Activated gamma-delta T cell treated with anti-CD3 and anti-CD28 coated beads, Interleukin-2, amount 50 U/mL, for 16 hours (primary cell): ENCODE data around the gene SLC22A8.
A peak's percentile ranks its signal among the peaks of the same experiment; 100 is the strongest.
"Not testable (repeated sequence)": the region's sequence is repeated elsewhere in the genome, so short reads cannot be mapped to it uniquely, and the experiment has no call there.

Experiments used
- DNase-seq: peaks from one replicate; pipeline ENCODE4 v3.0.0-alpha.2; 2020; ENCODE audit warnings: low read depth

The SLC22A8 gene, protein sequence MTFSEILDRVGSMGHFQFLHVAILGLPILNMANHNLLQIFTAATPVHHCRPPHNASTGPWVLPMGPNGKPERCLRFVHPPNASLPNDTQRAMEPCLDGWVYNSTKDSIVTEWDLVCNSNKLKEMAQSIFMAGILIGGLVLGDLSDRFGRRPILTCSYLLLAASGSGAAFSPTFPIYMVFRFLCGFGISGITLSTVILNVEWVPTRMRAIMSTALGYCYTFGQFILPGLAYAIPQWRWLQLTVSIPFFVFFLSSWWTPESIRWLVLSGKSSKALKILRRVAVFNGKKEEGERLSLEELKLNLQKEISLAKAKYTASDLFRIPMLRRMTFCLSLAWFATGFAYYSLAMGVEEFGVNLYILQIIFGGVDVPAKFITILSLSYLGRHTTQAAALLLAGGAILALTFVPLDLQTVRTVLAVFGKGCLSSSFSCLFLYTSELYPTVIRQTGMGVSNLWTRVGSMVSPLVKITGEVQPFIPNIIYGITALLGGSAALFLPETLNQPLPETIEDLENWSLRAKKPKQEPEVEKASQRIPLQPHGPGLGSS

DNA sequence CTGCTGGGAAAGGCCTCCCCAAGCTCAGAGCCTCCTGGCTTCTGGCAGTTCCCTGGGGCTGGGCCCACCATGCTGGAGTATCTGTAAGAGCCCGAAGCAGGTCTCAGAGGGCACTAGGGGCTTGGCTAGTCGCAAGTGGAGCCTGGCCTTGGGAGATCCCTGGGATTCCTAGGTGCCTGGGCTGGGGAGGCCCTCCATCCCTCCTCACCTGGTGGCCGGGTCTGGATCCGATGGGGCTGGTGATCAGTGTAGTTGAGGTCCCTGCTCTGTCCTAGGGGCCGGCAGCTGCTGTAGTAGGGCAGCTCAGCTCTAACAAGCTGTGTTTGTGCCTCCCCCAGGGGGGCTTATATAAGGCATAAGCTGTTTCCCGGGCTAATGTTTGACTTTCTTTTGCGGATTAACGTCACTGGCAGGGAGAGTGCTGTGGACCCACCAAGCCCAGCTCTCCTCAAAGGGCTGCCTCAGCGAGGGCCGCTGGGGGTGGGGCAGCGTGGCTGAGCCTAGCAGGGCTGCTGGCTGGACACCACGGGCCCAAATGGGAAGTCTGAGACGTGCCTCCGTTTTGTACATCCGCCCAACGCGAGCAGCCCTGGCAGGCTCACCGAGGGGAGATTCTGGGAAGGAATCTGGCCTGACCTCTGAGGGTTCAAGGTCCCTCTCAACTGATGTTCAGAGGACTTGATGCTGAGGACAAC lies at the start of gene SLC22A8:
Gene SLC22A8, minus strand, starts transcription at position 321 of the 695 bp plus-strand sequence. CDS start 883 bp downstream, outside the sequence.
- no peak for DNase-seq

DNA sequence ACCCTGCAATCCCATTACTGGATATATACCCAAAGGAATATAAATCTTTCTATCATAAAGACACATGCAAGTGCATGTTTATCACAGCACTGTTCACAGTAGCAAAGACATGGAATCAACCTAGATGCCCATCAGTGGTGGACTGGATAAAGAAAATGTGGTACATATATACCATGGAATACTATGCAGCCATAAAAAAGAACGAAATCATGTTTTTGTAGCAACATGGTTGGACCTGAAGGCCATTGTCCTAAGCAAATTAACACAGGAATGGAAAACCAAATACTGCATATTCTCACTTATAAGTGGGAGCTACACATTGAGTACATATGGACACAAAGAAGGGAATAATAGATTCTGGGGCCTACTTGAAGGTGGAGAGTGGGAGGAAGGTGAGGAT lies 30.6 kb upstream of the SLC22A8 start:
- DNase-seq = not testable (repeated sequence)

DNA sequence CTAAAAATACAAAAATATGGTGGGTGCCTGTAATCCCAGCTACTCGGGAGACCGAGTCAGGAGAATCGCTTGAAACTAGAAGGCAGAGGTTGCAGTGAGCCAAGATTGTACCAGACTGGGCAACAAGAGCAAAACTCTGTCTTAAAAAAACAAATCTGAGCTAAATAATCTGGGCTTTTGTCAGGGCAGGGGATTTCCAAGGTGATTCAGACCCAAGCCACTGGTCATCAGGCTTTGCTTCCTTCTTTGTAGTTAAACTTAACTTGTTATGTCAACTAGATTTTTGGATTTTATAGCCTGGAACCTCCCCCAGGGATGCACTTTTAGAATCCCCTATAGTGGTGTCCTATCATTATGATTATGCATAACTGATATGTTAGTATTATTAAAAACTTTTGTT lies 27.0 kb upstream of the SLC22A8 start:
- no peak for DNase-seq

DNA sequence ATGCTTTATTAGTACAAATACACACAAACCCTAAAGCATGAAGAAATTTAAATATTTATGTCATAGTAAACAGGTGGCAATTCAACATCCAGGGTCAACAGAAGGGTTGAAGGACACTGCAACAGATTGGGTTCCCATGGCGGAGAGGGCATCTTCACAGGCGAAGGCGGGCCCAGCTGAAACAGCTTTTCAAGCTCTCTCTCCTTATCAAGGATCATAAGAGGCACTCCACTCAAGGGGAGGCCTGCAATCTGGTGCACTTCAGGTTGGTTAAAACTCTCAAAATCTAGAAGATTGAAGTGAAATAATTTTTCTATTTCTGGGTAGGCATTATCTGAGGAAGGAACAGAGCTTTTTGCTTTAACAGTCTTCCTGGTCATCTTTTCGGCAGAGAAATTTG lies 16.8 kb upstream of the SLC22A8 start:
- no peak for DNase-seq

DNA sequence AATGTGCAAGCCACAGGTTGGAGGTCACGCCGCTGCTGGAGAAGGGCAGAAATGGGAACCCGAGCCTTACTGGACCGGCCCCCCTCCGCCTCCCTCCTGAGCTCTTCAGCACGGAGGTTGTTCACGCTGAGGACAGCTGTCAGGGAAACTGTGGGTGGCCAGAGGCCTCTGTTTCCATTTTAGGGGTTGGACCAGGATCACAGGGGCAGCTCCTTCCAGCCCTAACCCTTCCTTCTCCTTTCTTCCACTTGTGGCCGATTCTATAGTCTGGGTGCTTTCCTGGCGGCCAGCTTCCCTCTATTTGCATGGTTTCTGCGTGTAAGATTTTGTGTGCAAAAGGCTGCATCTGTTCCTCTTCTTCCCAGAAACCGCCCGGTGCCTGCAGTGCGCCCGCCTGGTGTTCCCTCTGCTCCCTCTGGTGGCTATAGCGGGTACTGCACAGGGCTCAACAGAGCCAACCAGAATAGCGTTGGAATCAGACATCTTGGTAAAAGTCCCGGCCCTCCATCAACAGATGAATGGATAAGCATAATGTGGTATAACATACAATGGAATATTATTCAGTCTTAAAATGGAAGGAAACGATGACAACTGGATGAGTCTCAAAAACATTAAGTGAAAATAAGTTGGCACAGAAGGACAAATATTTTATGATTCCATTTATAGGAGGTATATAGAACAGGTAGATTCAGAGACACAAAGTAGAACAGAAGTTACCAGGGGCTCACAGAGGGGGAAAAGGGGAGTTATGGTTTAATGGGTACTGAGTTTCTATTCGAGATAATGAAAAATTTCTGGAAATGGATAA lies 8.4 kb upstream of the SLC22A8 start:
- DNase-seq = peak; percentile 80

DNA sequence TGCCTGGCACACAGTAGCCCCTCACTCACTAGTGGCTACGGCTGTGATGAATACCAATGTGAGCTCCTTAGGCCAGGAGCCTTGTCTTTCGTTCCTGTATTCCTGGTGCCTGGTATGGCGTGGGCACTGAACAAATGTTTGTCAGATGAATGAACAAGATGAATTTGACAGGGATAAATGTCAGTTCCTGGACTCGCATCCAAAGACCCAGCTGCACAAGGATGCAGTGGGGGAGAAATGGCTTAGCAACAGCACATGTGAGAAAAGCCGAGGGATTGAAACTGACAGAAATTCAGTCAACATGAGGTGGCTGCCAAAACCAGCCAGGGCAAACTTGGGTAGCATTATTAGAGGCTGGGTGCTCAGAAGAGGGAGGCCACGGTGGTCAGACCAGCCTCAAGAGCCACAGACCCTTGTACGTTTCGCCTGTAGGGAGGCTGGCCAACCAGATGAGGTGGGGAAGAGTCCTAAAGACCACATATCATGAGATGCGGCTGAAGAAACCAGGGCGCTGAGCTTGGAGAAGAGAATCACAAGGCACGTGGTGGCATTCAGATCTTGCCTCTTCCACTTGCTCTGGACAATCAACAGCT lies 7.7 kb upstream of the SLC22A8 start:
- no peak for DNase-seq

DNA sequence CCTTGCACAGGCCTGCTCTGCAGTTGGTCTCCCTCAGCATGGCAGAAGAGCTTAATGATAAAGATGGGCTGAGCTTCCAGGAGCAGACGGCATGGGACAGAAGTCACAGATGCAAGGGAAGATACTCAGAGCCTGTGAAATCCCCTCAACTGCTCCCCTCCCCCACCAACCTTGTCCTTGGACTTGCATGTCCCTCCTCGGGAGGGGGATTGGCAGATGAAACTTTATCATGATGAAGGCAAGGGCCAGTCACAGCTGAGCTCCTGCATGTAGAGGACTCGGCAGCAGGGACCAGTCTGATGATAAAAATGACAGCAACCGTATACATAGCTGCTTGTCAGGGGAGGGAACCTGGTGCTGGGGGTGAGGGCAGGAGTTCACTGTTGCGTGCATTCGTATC lies 6.8 kb upstream of the SLC22A8 start:
- DNase-seq = no peak

DNA sequence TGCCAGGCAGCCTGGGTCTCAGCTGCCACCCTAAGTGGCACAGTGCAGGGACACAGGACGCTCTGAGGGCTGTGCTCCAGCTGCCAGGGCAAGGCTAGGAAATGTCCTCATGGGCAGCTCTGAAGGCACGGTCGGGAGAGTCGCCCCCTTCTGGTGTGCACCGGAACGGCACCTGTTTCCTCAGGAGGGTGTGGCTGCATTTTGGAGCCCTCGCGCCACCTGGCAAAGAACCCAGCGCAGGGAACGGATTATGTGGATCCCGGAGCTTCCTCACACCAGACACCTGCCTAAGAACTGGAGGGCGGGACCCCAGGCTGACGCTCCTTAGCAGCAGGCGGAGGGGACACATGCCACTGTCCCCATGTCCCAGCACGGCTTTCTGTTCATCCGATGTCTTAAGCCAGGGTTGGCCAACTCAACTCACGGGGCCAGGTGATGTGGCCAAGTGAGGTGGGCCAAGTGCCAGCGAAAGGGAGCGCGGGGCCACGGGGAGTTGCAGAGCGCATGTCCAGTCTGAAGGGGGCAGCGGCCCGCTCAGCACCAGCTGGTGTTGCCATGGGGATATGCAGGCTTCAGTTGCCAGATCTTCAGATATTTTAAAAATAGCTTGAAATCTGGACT lies 5.1 kb upstream of the SLC22A8 start:
- DNase-seq = no peak

DNA sequence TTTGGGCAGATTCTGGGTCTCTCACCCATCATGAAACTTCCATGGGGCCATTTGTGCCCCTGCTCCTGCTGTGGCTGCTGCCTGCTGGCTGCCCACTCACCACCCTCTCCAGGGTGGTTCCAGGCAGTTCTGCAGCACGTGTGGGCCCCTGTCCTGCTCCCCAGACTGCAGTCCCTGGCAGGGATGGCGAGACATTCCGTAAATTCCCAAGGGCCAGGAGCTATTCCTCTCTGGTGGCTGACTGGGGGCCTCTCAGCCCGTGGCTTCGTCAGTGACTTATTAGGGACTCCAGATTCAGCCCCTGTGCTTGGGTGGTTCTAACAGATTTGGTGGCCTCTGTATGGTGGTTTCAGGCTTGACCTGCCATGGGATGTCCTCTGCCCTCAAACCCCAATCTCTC lies 3.9 kb upstream of the SLC22A8 start:
- no peak for DNase-seq

DNA sequence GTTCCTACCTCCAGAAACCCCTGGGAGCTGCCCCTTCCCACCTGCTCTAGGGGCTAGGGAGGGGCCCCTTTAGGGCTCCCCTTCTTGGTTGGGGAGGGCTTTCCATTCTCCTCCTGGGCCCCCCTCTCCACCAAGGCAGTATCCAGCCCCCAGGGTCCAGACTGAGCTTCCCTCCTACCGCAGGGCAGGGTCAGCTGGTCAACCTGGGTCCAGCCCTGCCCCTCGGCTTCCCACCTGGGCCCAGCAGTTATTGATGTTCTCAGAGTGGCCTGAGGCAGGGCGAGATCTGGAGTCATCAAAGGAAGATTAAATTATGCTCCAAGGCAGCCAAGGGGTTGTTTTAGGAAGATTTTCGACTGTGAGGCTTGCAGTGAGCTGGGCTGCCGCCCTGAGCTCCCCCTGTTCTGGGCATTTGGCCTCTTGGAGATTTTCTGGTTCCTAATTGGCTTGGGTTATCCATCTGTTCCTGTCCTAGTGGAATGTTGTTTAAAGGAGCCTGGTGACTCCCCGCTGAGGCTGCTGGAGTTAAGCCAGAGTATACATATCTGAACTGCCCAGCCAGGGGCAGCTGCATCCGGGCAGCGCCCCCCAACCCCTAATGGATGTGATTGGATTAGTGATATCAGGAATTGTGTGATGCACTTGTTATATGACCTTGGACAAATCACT lies 1.8 kb upstream of the SLC22A8 start:
- DNase-seq = no peak

DNA sequence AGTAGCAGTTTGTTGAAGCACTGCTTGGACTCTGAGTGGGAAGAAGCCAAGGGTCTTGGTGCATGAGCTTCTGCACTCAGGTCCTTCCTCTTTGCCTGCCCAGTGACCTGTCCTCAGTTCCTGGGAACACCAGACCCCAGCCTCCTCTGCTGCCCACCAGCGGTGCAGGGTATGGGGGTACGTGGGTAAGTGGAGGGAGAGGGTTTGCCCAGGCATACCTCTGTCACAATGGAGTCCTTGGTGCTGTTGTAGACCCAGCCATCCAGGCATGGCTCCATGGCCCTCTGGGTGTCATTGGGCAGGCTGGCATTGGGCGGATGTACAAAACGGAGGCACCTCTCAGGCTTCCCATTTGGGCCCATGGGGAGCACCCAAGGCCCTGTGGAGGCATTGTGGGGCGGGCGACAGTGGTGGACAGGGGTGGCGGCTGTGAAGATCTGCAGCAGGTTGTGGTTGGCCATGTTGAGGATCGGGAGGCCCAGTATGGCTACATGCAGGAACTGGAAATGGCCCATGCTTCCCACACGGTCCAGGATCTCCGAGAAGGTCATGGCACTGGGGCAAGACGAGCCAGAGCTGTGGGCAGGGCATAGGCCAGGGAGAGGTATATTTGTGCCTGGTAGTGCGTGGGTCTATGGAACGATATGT lies 1.1 kb downstream of the SLC22A8 start:
- DNase-seq = no peak

DNA sequence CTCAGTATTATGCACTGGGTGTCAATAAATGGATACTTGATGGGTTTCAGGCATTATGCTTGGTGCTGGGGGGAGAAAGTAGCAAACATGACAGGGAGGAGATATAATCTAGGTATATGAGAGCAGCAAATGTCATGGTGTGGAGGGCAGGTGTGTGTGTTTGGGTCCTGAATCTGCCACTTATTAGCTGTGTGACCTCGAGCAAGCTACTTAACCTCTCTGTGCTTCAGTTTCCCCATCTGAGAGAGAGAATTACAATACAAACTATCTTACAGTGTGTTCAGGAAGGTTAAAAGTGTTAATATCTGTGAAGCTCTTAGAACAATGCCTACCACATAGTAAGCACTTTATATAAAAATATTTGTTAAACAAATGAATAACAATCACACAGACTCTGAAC lies 2.8 kb downstream of the SLC22A8 start:
- DNase-seq = no peak

DNA sequence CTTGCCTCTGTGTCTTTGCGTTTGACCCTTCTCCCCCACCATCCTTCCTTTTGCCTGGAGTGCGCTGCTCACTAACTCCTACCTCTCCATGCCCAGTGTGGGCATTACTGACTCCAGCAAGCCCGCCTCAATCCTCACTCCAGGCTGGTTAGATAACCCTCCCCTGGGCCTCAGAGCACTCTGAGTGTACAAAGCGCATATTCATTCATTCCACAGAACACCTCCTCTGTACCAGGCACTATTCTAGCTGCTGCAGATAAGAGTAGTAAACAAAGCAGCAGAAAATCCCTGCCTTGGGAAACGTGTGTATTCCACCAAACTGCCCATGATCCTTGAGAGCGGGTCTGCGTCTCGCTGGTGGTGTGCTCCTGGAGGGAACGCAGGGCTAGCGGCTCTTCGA lies 3.2 kb downstream of the SLC22A8 start:
- no peak for DNase-seq

DNA sequence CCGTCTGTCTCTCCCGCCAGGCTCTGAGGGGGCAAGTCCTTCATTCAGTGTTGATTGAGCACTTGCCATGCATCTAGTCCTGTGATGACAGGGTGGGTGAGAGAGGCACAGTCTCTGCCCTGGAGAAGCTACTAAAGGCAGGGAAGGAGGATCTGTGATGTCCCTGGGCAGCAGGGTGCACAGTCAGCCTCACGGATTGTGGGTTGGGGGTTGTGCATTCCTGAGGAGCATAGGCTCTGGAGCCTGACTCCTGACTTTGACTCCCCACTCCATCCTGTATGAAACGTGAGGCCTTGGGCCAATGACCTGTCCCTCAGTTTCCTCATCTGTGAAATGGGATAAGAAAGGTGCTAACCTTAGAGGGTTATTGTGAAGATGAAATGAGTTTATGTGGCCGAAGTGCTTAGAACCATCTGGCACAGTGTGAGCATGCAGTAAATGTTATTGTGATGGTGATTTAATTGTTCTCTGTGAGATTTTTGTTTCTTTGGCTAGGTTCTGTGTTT lies 4.7 kb downstream of the SLC22A8 start:
- DNase-seq = no peak

DNA sequence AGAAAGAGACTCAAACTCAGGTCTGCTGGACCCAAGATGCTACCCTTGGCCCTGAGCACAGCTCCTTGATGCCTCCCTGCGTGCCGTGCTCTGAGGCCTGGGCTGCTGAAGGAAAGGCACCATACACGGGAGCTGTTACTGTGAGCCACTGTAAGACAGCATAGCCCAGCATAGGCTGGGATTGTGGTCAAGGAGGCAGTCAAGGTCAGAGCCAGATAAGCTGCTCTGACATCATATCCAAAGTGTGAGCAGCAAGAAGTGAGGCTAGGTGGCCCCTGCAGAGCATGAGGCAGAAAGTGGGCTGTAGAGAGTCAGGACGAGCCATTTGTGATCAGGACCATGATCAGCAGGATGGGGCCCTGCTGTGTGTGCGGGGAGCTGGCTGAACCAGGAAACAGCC lies 7.7 kb downstream of the SLC22A8 start:
- DNase-seq = no peak

DNA sequence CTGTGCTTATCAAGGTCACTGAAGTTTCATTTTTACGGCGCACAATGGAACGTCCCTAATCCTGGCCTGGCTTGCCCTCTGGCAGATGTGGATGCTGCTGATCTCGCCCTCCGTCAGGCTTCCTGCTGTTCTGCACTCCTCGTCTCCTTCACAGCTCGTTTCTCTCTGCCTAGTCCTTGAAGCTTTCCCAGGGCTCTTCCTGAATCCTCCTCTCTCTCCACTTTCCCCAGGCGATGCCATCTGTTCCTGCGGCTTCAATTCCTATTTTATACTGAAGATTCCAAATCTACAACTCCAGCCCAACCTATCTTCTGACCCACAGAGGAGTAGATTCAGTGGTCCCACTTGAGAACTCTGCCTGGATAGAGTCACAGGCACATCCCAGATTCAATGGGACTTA lies 14.2 kb downstream of the SLC22A8 start:
- no peak for DNase-seq

DNA sequence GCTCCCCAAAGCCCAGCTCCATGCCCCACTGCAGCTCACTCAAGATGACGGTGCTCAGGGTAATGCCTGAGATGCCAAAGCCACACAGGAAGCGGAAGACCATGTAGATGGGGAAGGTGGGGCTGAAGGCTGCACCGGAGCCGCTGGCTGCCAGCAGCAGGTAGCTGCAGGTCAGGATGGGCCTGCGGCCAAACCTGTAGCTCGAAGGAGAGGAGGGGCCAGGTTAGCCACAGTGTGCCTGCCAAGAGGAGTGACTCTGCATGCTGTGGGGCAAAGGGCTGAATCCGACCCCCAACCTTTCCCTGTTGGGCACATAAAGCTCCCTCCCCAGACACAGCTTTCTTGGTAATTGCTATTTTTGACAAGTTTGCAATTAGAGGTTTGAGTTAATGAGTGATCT lies 16.0 kb downstream of the SLC22A8 start:
- DNase-seq = no peak

DNA sequence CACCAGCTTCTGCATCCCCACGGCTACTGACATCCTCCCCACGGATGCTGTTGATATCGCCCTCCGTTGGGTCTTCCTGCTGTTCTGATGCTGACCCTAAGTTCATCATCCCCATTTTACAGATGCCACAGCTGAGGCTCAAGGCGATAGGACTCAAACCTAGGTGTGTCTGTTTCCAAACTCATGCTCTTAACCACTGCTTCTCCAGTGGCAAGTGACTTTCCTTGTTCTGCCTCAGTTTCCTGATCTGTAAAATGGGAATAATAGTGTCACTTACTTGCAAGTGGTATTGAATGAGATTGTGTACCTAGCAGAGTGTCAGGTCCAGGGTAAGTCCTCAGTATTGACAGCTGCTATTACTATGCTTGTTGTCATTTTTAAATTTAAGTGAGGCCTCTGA lies 16.5 kb downstream of the SLC22A8 start:
- DNase-seq = no peak

DNA sequence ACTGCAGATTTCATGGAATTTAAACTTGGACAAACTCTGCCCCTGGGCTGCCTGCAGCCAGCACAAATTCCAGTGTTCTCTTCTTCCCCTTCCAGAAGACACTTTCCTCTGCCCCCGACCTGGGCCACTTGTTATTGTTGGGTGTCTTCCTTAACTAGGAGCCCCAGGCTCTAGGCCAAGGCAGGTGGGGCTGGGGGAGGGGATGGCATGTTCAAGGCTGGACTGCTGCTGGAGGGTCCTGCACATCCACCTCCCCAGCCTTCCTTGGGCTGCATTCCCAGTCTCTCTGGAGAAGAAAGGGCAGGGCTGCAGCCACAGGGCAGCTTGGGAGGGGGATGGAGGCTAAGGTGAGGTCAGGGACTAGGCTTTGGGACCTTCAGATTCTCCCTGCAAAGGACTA lies 19.4 kb downstream of the SLC22A8 start:
- DNase-seq = no peak

DNA sequence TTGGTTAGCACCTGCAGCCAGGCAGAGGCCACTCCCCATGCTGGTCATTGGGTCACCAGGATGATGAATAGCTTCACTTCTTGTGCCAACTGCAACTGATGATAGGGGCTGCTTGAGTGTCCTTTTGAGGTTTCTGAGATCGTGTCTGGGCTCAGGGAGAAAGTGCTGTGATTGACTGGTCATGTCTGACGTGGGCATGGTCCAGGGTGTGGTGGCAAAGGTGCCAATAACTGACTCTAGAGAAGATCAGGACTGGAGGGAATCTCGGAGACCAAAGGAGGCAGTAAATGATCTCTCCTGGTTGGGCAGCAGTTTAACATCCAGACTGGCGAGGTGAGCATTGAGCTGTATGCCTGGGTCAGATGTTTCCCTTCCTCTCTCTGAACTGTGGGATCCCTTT lies 20.9 kb downstream of the SLC22A8 start:
- no peak for DNase-seq
